Coronary artery (tissue), 2 donors: Measurements from ENCODE around the gene CDKN3.

Experiments used
- DNase-seq: peaks from one replicate; pipeline ENCODE4 v3.0.0-alpha.2; 2017; ENCODE audit warnings: low spot score
- H3K27ac ChIP-seq, 2 donors: fragments of 200-600 bp; sonication (generic); one replicate each; pipeline ENCODE4 v1.5.1; 2016 to 2019
- H3K4me3 ChIP-seq: fragments of 200-600 bp; sonication (generic); 2 replicates; pipeline ENCODE4 v1.5.1; 2016; ENCODE audit warnings: mild to moderate bottlenecking, moderate library complexity
- TF ChIP-seq, protein P1 (sequence below): fragments of 200-600 bp; sonication (generic); IDR thresholded peaks from one replicate; pipeline ENCODE4 v1.5.1; 2019; ENCODE audit warnings: antibody characterized with exemption

CDKN3 gene

DNA sequence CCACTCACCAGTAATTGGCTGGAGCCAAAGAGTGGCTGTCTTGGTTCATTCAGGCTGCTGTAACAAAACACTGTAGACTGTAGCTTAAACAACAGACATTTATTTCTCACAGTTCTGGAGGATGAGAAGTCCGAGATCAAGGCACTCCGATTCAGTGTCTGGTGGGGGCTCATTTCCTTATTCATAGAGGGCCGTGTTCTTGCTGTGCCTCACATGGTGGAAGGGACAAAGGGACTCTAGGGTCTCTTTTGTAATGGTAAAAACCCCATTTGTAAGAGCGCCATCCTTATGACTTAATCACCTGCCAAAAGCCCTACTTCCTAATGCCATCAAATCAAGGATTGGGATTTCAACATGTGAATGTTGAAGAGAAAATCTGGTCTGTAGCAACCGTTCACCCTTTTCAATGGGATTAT is 34.7 kb upstream of the CDKN3 start:
- H3K4me3 ChIP-seq = no peak overlapping the region
- no peak for DNase-seq
- TF ChIP-seq, protein P1, sequence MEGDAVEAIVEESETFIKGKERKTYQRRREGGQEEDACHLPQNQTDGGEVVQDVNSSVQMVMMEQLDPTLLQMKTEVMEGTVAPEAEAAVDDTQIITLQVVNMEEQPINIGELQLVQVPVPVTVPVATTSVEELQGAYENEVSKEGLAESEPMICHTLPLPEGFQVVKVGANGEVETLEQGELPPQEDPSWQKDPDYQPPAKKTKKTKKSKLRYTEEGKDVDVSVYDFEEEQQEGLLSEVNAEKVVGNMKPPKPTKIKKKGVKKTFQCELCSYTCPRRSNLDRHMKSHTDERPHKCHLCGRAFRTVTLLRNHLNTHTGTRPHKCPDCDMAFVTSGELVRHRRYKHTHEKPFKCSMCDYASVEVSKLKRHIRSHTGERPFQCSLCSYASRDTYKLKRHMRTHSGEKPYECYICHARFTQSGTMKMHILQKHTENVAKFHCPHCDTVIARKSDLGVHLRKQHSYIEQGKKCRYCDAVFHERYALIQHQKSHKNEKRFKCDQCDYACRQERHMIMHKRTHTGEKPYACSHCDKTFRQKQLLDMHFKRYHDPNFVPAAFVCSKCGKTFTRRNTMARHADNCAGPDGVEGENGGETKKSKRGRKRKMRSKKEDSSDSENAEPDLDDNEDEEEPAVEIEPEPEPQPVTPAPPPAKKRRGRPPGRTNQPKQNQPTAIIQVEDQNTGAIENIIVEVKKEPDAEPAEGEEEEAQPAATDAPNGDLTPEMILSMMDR = no peak

GRCh38 chr14:54362759-54363437 is 33.9 kb upstream of the CDKN3 start:
- no peak for DNase-seq
- Histone ChIP-seq H3K4me3 (no peak overlapping the region), H3K27ac (no peak overlapping the region)
- TF ChIP-seq, protein P1 = no peak

More for the DNA sequence above, 34.7 kb upstream of the CDKN3 start:
- no peak overlapping the region for H3K27ac ChIP-seq

DNA sequence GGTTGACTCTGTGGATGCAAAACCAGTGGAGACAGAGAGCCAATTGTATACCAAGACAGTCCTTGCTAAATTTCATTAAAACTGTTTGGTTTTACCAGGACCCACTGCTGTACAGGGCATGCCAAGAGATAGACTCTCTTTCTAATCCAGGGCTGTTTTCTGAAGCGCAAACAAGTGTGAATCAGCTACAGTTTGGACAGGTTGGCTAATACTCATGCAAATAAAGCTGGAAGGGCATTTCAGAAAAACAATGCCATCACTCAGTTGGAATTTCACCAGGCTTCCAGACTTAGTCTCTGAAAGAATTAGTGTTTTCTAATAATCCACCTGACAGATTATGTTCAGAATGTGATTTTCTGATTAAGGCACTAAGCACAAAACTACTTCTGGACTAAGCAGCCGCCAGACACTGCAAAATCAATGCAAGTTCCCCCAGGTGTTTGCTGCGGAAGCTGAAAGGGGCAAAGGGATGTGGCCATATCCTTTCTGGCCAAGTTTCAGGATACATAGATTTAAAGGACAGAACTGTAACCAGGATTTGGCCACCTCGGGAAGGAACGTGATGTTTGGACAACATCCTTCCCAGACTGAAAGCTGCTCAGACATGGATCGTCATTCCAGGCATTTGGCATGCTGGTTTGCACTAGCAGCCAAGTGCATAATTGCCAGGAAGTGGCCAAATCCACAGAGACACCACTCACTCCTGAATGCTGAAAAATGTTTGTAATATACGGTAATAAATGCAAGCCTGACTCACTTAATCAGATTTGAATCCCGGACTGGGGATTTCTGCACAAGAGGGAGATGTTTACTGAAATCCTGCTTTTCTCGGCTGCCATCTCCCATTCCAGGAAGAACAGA is 32.0 kb upstream of the CDKN3 start:
- peak overlapping the region; percentile 24 to 40 for H3K27ac ChIP-seq
- peak overlapping the region; percentile 2 for H3K4me3 ChIP-seq

GRCh38 chr14:54366736-54367735 is 29.8 kb upstream of the CDKN3 start:
- Histone ChIP-seq H3K27ac (peak overlapping the region in 1 of 2 donors; percentile 30), H3K4me3 (no peak overlapping the region)
- TF ChIP-seq, protein P1 = no peak
- DNase-seq = no peak

More for the DNA sequence above, 32.0 kb upstream of the CDKN3 start:
- no peak for DNase-seq
- TF ChIP-seq, protein P1 = no peak

GRCh38 chr14:54368291-54368690 is 28.5 kb upstream of the CDKN3 start:
- TF ChIP-seq, protein P1 = no peak
- H3K4me3 ChIP-seq = no peak overlapping the region
- H3K27ac ChIP-seq = no peak overlapping the region
- DNase-seq = no peak

DNA sequence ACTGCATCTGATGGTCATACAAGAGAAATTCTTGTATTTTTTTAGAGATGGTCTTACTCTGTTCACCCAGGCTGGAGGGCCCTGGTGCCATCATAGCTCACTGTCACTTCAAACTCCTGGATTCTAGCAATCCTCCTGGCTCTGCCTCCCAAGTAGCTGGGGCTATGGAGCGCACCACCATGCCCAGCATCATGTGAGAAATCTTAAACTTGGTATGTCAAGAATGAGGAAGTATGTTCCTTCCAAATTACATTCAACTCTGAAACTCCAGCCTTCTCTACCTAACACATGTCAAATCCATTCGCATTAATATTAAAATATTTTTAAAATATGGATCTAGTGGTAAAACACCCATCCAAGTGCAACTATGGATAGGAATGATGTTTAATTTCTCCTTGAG is 27.5 kb upstream of the CDKN3 start:
- Histone ChIP-seq H3K27ac (no peak overlapping the region), H3K4me3 (no peak overlapping the region)
- DNase-seq = no peak
- TF ChIP-seq, protein P1 = no peak
